Adipose tissue (tissue), 3 donors: ENCODE measurements around the gene MAST4. TPM values are rescaled to one million over a fixed set of nuclear protein-coding genes. Genes with fewer than 3 reads are reported as not detected.

Source experiments
- H3K27ac ChIP-seq: one replicate; pipeline ENCODE4 v1.5.1; 2013; ENCODE audit warnings: low read depth, low read length
- WGBS, 3 donors: extraction: QIAGEN DNeasy Blood & Tissue Kit; methylation state at CpG; one replicate each; pipeline ENCODE4 v1.1.7; 2013; 5-methylcytosine and 5-hydroxymethylcytosine counted together
- polyA plus RNA-seq, 3 donors: library from polyadenylated mRNA; stranded (reverse); fragments of 200-250 nt; gene quantifications; one replicate each; pipeline ENCODE4 v1.2.3, GENCODE V29; 2013
- donor health status: healthy with polysubstance abuse.
- donor health status: Bipolar disorder and iron deficiency.
- donor health status: healthy.

The MAST4 gene
- polyA plus RNA-seq, 3 donors = 2.7 to 16.6 (median 11.8) TPM

- H3K27ac ChIP-seq = no peak overlapping the region
- 35 to 50% (median 37%) methylated on average over 1 of the region's 1 CpG for WGBS, 3 donors
Observed at GRCh38 chr5:67066815-67067214, 470.6 kb downstream of the MAST4 start.

GRCh38 chr5:67073045-67073680, 477.0 kb downstream of the MAST4 start:
- H3K27ac ChIP-seq = no peak overlapping the region
- 90 to 96% (median 94%) methylated on average over 3 of the region's 3 CpGs for WGBS, 3 donors

DNA sequence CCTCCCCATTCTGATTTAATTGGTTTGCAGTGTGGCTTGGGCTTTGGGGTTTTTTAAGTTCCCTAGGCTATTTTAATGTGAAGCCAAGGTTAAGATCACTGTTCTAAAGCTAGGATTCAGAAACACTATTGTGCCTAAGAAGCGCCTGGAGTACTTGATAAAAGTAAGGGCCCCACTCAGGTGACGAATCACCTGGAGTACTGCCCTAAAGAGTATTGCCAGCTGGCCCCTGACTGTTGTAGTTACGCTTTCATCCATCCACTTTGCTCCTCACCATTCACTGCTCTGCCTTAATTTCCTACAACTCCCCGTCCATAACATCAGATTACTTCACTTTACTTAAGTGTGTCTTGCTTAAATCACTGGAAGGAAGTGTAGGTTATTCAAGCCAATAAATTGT, 481.1 kb downstream of the MAST4 start:
- H3K27ac ChIP-seq = no peak overlapping the region
- 92 to 98% (median 96%) methylated on average over 4 of the region's 4 CpGs for WGBS, 3 donors

DNA sequence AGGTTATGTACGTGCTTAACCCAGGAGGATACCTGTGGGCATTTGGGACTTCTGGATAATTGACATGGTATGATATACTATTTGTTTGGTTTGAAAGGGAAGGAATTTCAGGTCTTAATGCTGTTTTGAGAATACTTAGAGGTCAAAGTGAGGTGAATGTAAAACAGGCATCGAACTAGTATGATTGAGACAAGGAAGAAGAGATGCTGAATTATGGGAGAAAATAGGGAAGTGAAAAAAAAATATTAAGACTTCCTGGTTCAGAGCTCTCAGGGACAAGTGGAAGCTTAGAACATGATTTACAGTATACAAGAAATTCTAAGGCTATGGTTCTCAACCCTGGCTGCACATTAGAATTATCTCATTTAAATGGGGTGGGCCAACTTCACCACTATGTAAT, 485.1 kb downstream of the MAST4 start:
- no peak overlapping the region for H3K27ac ChIP-seq
- 70 to 90% (median 77%) methylated on average over 2 of the region's 2 CpGs for WGBS, 3 donors

DNA sequence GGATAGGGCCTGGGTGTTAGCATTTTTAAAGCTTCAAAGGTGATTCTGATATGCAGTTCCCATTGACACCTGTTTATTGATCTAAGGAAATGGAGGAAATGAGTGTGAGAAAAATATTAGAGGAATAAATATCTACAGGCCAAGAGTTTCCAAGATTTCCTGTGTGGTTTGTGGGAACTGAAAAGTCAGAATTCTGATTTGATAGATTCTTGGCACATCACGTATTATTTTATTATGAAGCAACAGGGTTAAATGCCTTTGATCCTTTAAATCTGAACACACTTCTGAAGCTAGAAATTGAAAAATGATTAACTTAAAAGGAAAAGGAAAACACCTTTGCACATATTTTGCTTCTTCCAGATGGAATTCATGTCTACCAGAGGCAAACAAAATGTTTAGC, 486.7 kb downstream of the MAST4 start:
- H3K27ac ChIP-seq = no peak overlapping the region
- WGBS, 3 donors = 45 to 52% (median 51%) methylated on average over 1 of the region's 1 CpG

DNA sequence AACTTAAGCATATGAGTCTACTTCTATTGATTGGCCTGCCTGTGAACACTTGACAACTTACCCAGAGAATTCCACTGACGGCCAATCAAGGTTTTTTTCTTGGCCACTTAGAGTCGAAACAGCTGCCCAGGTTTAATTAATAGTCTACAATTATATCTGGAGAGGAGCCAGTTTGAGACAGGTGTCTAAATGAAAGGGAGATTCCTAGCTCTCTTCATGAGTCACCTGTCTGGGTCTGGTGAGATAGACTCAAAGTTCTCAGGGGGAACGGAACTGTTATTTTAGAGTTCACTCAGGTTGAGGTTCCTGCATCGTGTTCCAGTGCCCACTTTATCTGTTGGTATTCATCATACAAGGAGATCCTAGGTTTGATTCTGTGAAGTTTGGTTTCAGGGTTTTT, 489.4 kb downstream of the MAST4 start:
- 56 to 93% (median 90%) methylated on average over 4 of the region's 4 CpGs for WGBS, 3 donors
- no peak overlapping the region for H3K27ac ChIP-seq

DNA sequence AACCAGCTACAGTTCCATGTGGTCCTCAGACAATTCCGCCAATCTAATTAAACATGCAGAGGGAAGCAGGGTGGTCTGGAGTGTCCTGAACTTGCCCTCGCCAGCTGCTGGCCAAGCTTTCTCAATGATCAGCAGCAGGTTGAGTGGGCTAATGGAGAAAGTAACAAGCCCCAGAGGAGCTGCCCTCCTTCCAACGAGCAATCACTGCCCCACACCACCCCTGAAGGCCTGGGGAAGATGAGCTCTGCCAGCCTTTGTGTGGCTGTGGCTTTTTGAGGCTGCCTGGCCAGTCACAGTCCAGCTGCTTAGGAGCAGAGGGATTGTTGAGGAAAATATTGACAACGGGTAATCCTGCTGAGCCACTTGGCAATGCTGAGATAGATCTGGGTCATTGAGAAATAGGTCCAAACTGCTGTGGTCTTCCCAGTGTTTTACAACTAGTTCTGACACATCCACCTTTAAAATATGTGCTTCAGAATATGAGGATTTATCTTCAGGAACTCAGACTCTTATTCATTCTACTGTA, 493.1 kb downstream of the MAST4 start:
- H3K27ac ChIP-seq = no peak overlapping the region

GRCh38 chr5:67090040-67090439, 493.8 kb downstream of the MAST4 start:
- no peak overlapping the region for H3K27ac ChIP-seq
- WGBS, 3 donors = 81 to 93% (median 87%) methylated on average over 2 of the region's 2 CpGs

More for the DNA sequence above, 493.1 kb downstream of the MAST4 start:
- 60 to 79% (median 77%) methylated on average over 4 of the region's 4 CpGs for WGBS, 3 donors

DNA sequence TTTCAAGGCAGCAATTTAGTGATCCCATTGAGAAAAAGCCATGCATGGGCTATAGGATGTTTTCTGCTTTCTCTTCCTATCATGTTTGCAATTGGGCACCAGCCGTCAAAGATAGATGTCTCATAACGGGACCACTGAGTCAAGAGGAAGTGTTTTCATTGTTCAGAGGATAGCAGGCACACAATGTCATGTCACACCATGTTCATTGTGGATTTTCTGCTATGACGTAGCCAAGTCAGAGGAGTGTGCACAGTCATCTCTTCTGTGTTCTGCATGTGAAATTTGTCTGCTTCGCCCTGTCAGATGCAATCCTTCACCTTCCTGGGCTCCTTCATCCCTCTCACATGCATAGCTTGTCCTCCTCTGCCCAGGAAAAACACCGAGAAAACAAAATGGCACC, 494.4 kb downstream of the MAST4 start:
- WGBS, 3 donors = 95 to 97% (median 96%) methylated on average over 5 of the region's 5 CpGs
- no peak overlapping the region for H3K27ac ChIP-seq

DNA sequence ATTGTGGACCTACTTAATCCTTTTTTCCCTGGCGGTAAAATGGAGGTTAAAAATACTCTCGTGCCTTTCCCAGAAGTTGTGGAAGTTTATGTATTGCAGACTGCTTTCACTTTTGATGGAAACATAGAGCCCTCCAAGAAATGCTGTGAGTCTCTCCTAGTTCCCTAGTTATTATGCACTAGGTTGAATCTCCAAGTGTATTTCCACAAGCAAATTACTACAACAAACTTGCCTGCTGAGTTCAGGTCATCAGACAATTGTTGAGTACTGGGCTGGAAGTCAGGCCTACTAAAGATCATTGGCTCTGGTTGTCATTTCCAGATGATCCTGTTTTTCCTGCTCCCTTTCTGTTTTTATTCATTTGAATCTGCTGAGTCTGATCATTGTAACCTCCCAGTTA, 496.3 kb downstream of the MAST4 start:
- H3K27ac ChIP-seq = no peak overlapping the region
- WGBS, 3 donors = 41 to 74% (median 47%) methylated on average over 2 of the region's 2 CpGs

GRCh38 chr5:67093279-67093678, 497.1 kb downstream of the MAST4 start:
- WGBS, 3 donors = 82 to 88% (median 85%) methylated on average over 1 of the region's 1 CpG
- H3K27ac ChIP-seq = no peak overlapping the region

GRCh38 chr5:67094476-67095300, 498.5 kb downstream of the MAST4 start:
- H3K27ac ChIP-seq = no peak overlapping the region
- 54 to 81% (median 57%) methylated on average over 4 of the region's 4 CpGs for WGBS, 3 donors

DNA sequence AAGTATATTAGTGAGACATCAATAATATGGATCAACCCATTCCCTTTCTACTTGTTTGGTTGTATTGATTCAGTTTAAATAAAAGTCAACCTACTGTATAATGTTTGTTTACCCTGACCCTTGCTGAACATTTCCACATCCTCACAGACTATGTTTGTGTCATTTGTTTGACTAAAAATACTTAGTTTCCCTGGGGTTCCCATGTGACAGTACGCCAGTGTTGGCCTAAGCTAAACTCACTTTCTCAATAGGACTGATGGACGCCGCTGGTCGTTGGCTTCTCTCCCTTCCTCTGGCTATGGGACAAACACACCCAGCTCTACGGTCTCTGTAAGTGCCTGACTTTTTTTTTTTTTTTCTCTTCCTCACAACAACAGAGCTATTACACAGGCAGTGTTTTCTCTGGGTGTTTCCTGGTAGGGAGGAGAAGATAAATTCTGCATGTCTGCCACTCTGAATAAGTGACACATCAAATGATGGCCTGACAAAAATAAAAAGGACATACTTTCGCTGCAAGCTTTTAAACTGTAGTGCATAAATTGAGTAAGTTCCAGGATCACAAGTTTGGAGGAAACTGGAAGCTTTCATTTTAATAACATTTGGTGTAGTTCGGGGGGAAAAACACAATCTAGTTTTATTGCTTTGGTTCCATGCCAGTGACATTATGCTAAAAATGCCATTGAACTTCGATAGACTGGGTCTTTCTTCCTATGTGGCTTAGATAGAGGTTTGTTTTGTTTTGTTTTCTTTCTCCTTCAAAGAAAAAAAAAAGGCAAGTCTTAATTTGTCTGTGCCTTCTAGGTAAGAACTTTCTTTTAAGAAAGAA, 499.4 kb downstream of the MAST4 start:
- WGBS, 3 donors = 16 to 53% (median 21%) methylated on average over 8 of the region's 8 CpGs
- H3K27ac ChIP-seq = no peak overlapping the region

DNA sequence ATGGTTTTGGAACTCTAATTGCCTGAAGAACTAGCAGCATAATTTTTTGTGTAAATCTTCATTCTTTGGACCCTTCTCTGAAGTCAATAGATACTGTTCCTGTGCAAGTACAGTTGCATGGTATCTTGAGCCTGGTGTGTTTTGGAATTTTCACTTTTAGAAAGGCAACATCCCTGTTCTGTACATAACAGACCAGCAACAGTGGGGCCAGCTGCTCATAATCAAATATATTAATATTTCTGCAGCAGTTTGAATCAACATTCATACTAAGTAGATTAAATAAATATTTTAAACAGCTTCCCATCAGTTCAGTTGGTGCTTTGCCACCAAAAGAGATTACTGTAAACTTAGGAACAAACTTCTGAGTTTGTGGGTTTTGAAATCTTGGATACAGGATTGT, 502.5 kb downstream of the MAST4 start:
- no peak overlapping the region for H3K27ac ChIP-seq

DNA sequence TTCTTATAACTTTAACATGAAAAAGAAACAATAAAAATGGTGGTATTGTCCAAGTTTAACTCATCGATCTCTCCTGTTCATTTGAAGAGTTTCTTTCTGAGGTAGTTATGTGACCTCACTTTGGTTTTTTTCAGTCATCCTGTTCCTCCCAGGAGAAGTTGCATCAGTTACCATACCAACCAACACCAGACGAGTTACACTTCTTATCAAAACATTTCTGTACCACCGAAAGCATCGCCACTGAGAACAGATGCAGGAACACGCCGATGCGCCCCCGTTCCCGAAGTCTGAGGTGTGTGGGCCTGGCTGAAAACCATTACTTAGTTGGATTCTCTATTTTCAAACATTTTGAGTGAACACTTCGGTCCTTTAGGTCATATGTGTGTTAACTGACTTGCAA, 504.1 kb downstream of the MAST4 start:
- 89 to 97% (median 90%) methylated on average over 10 of the region's 10 CpGs for WGBS, 3 donors
- H3K27ac ChIP-seq = no peak overlapping the region

GRCh38 chr5:67102708-67103107, 506.5 kb downstream of the MAST4 start:
- whole genome bisulfite sequencing, 3 donors = 85 to 92% (median 89%) methylated on average over 4 of the region's 4 CpGs

DNA sequence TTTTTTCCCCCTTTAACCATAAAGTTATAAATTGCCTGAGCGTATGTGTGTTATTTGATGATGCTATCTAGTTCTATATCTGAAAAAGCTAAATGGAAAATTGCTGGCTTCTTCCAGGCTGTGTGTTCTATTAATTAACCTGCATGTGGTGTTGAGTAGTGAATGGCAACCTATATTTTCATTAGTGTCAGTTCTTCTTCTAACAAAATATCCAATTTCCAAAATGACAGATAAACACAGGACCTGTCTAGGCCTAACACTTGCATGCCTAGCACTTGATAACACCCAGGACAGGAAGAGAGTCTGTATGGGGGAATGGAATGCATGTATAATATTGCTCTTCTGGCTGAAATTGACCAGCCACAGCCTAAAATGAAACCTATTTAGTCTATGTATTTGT, 508.7 kb downstream of the MAST4 start:
- H3K27ac ChIP-seq = no peak overlapping the region
- WGBS, 3 donors = 90 to 98% (median 94%) methylated on average over 1 of the region's 1 CpG

More at GRCh38 chr5:67102708-67103107, 506.5 kb downstream of the MAST4 start:
- H3K27ac ChIP-seq = no peak overlapping the region

GRCh38 chr5:67105270-67105669, 509.1 kb downstream of the MAST4 start:
- WGBS, 3 donors = 94 to 96% (median 94%) methylated on average over 3 of the region's 3 CpGs
- H3K27ac ChIP-seq = no peak overlapping the region
